Measurements from ENCODE around the gene CARNS1. TPM values are rescaled to one million over a fixed set of nuclear protein-coding genes. Genes with fewer than 3 reads are reported as not detected.

The CARNS1 gene
- total RNA-seq, 1 experiment from 2014 or later: 0.07 TPM

GRCh38 chr11:67390947-67391303 lies 24.6 kb upstream of the CARNS1 start:
- no peak for DNase-seq (ENCODE audit: unreplicated experiment)
- POLR2A ChIA-PET: interaction anchor here (0.9 to 3.0 kb wide), 11 partner anchors 9 to 77 kb away, joined by 3 to 61 read pairs (median 8); partner anchors contain the start of genes POLD4 and PPP1CA
- CTCF ChIA-PET: interaction anchor here (0.6 to 3.1 kb wide), 7 partner anchors 8 to 448 kb away, joined by 3 to 15 read pairs (median 5); no protein-coding TSS in a partner anchor
- Mint-ChIP-seq H3K27me3 (ENCODE audit: insufficient read depth, unreplicated experiment) (no peaks in the 10 kb centered on the region), H3K27ac (ENCODE audit: low read depth, unreplicated experiment) (peak overlapping the region; percentile 76), H3K4me3 (ENCODE audit: unreplicated experiment) (peak overlapping the region; percentile 85), H3K4me1 (ENCODE audit: insufficient read depth, unreplicated experiment) (peaks cover 17% of the 10 kb centered on the region), H3K36me3 (ENCODE audit: insufficient read depth, unreplicated experiment) (peaks cover 27% of the 10 kb centered on the region), H3K9me3 (ENCODE audit: unreplicated experiment) (no peaks in the 10 kb centered on the region)
- TF ChIP-seq CTCF (IDR thresholded peaks at IDR 0.05; ENCODE audit: unreplicated experiment): no peak
- intact Hi-C loops (cut with micrococcal nuclease): no loop called here
- BruUV-seq (replicated peaks): no TSS peak

GRCh38 chr11:67391304-67392182 lies 23.9 kb upstream of the CARNS1 start, which contains the start of gene RAD9A:
RAD9A (plus strand) TSS chr11:67391986; CDS start chr11:67392045, 59 bp downstream.
- intact Hi-C loops (cut with micrococcal nuclease): no loop called here
- no peaks in the 10 kb centered on the region for H3K9me3 Mint-ChIP-seq (ENCODE audit: unreplicated experiment)
- peak; percentile 92 for DNase-seq (ENCODE audit: unreplicated experiment)
- POLR2A ChIA-PET: interaction anchor here (0.6 to 3.0 kb wide), 31 partner anchors 10 to 272 kb away, joined by 3 to 61 read pairs (median 4); partner anchors contain the start of genes AIP, ANKRD13D, CLCF1 and GRK2
- CTCF ChIA-PET: interaction anchor here (0.6 to 3.1 kb wide), 9 partner anchors 9 to 449 kb away, joined by 3 to 15 read pairs (median 6); partner anchors contain the start of gene PPP1CA
- BruUV-seq (replicated peaks): TSS peak; percentile 60
- peak within 1 kb of the TSS; percentile 85 for H3K4me3 Mint-ChIP-seq (ENCODE audit: unreplicated experiment)
- no peaks in the 10 kb centered on the region for H3K27me3 Mint-ChIP-seq (ENCODE audit: insufficient read depth, unreplicated experiment)
- H3K36me3 Mint-ChIP-seq (ENCODE audit: insufficient read depth, unreplicated experiment): peaks cover 30% of the 10 kb centered on the region
- TF ChIP-seq CTCF (IDR thresholded peaks at IDR 0.05; ENCODE audit: unreplicated experiment): no peak
- H3K4me1 Mint-ChIP-seq (ENCODE audit: insufficient read depth, unreplicated experiment): peaks cover 17% of the 10 kb centered on the region
- H3K27ac Mint-ChIP-seq (ENCODE audit: low read depth, unreplicated experiment): peak within 1 kb of the TSS; percentile 76

GRCh38 chr11:67392183-67392715 lies 23.2 kb upstream of the CARNS1 start:
- H3K27ac Mint-ChIP-seq (ENCODE audit: low read depth, unreplicated experiment): no peak overlapping the region
- no peak for DNase-seq (ENCODE audit: unreplicated experiment)
- peaks cover 36% of the 10 kb centered on the region for H3K36me3 Mint-ChIP-seq (ENCODE audit: insufficient read depth, unreplicated experiment)
- peak overlapping the region; percentile 85 for H3K4me3 Mint-ChIP-seq (ENCODE audit: unreplicated experiment)
- H3K9me3 Mint-ChIP-seq (ENCODE audit: unreplicated experiment): no peaks in the 10 kb centered on the region
- BruUV-seq (replicated peaks): TSS peak; percentile 47
- H3K27me3 Mint-ChIP-seq (ENCODE audit: insufficient read depth, unreplicated experiment): no peaks in the 10 kb centered on the region
- peaks cover 17% of the 10 kb centered on the region for H3K4me1 Mint-ChIP-seq (ENCODE audit: insufficient read depth, unreplicated experiment)
- CTCF ChIA-PET: interaction anchor here (0.5 to 3.1 kb wide), 8 partner anchors 9 to 50 kb away, joined by 3 to 15 read pairs (median 6); partner anchors contain the start of gene PPP1CA
- no peak for TF ChIP-seq CTCF (IDR thresholded peaks at IDR 0.05; ENCODE audit: unreplicated experiment)
- intact Hi-C loops (cut with micrococcal nuclease): no loop called here
- POLR2A ChIA-PET: interaction anchor here (0.6 to 3.0 kb wide), 26 partner anchors 9 to 273 kb away, joined by 3 to 61 read pairs (median 4); partner anchors contain the start of genes AIP, GRK2, GSTP1 and KDM2A

GRCh38 chr11:67393437-67393836 lies 22.0 kb upstream of the CARNS1 start:
- POLR2A ChIA-PET: interaction anchor here (0.5 to 0.6 kb wide), 2 partner anchors 27 to 38 kb away, joined by 3 to 4 read pairs; no protein-coding TSS in a partner anchor
- peaks cover 17% of the 10 kb centered on the region for H3K4me1 Mint-ChIP-seq (ENCODE audit: insufficient read depth, unreplicated experiment)
- no peaks in the 10 kb centered on the region for H3K9me3 Mint-ChIP-seq (ENCODE audit: unreplicated experiment)
- intact Hi-C loops (cut with micrococcal nuclease): no loop called here
- CTCF ChIA-PET: interaction anchor here (0.9 kb wide), 1 partner anchor 42 kb away, joined by 3 read pairs; no protein-coding TSS in a partner anchor
- no peak for TF ChIP-seq CTCF (IDR thresholded peaks at IDR 0.05; ENCODE audit: unreplicated experiment)
- H3K4me3 Mint-ChIP-seq (ENCODE audit: unreplicated experiment): peak overlapping the region; percentile 35
- no peak for DNase-seq (ENCODE audit: unreplicated experiment)
- H3K36me3 Mint-ChIP-seq (ENCODE audit: insufficient read depth, unreplicated experiment): peaks cover 45% of the 10 kb centered on the region
- no peaks in the 10 kb centered on the region for H3K27me3 Mint-ChIP-seq (ENCODE audit: insufficient read depth, unreplicated experiment)
- no TSS peak for BruUV-seq (replicated peaks)
- H3K27ac Mint-ChIP-seq (ENCODE audit: low read depth, unreplicated experiment): no peak overlapping the region

Measured in MCF 10A (cell line).